ENCODE measurements around the gene OR1S1. TPM values are rescaled to one million over a fixed set of nuclear protein-coding genes. Genes with fewer than 3 reads are reported as not detected.

The OR1S1 gene
- total RNA-seq = not detected in 2 replicates

DNA sequence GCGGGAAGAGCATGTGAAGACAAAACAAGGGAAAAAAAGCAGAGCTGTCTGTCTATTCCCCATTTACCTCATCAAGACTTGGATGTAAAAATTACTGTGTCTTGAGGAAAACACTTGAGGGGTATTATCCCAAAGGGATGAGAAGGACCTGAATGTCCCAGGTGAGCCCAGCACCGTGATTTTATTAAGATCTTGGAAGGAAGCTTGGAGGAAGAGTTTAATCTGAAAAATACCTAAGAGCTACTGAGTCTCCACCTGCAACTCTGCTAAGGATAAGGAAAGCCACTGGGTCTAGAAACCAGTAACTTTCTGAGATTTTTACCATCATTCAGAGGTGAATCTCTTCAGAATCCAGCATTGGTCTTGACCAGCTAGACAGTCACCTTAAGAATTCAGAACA is at the start of gene OR1S1:
Gene OR1S1 (plus strand): TSS at position 301 of the 400 bp plus-strand sequence.

DNA sequence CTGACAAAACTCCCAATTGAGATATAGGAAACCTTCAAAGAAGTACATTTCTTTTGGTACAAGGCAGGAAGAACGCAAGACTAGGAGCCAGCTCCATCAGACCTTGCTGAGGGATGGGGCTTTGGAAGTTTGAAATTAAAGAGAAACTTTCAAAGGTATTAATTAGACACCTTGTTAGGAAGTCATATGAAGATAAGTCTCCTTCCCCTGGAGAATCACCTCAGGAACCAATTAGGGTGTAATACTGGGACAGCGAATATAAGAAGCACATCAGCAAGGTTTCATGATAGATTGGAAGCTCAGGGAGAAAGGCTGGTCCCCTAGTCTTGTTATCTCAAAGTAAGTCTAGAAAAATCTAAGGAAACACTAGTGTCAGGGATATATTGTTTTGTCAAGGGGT is 23.8 kb upstream of the OR1S1 start, which contains the start of gene OR9Q2:
Gene OR9Q2 (plus strand): TSS at position 301 of the 400 bp plus-strand sequence. CDS start 1,421 bp downstream, outside the sequence.

DNA sequence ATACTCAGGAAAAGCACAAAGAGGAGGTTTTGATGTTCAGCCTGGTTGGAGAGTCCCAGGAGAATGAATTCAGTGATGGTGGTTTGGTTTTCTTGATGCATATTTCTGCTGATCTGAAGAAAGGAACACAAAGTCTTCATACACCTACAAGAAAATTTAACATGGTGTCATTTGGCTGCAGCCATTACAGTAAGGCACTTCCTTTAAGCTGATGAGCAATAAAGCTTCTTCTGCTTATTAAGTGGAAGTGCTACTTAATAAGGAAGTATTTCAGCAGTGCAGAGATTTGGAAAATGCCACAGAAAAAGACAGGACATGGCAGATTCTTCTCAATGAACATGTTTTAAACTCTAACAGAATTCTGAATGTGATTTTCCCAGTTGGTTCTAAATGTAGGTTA is 8.5 kb upstream of the OR1S1 start, which contains the start of gene OR1S2:
Gene OR1S2 (minus strand): TSS at position 101 of the 400 bp plus-strand sequence. CDS start 0 bp downstream, at position 101.

Other genes starting within 250 kb of the OR1S1 start
- gene OR9Q1, start 188.8 kb upstream of the OR1S1 start, total RNA-seq = not detected in 2 replicates
- not detected in 2 replicates for gene OR6Q1, start 181.8 kb upstream of the OR1S1 start, total RNA-seq
- gene OR9I1, start 87.2 kb upstream of the OR1S1 start, total RNA-seq = not detected in 2 replicates
- gene OR9Q2, start 23.6 kb upstream of the OR1S1 start, total RNA-seq = not detected in 2 replicates
- not detected in 2 replicates for gene OR1S2, start 8.6 kb upstream of the OR1S1 start, total RNA-seq
- not detected in 2 replicates for gene OR10Q1, start 16.2 kb downstream of the OR1S1 start, total RNA-seq
- gene OR10W1, start 55.5 kb downstream of the OR1S1 start, total RNA-seq = not detected in 2 replicates
- not detected in 2 replicates for gene OR5B17, start 146.3 kb downstream of the OR1S1 start, total RNA-seq
- not detected in 2 replicates for gene OR5B3, start 194.2 kb downstream of the OR1S1 start, total RNA-seq
- not detected in 2 replicates for gene OR5B2, start 215.4 kb downstream of the OR1S1 start, total RNA-seq
- gene OR5B12, start 229.5 kb downstream of the OR1S1 start, total RNA-seq = not detected in 2 replicates